ENCODE results near the gene LMNTD2.
"Not testable (repeated sequence)": the region's sequence is repeated elsewhere in the genome, so short reads cannot be mapped to it uniquely, and the experiment has no call there.

The LMNTD2 gene

GRCh38 chr11:587546-587945 is 27.0 kb upstream of the LMNTD2 start:
- no peak for DNase-seq (ENCODE audit: low read depth)

- no peak for DNase-seq (ENCODE audit: low read depth)
These were observed 26.1 kb upstream of the LMNTD2 start for GRCh38 chr11:586376-587316.

- no peak for DNase-seq (ENCODE audit: low read depth)
These were observed 23.7 kb upstream of the LMNTD2 start for GRCh38 chr11:584287-584686.

GRCh38 chr11:581752-582151 is 21.2 kb upstream of the LMNTD2 start:
- DNase-seq (ENCODE audit: low read depth) = no peak

- no peak for DNase-seq (ENCODE audit: low read depth)
These were observed 20.8 kb upstream of the LMNTD2 start for GRCh38 chr11:581342-581741.

- no peak for DNase-seq (ENCODE audit: low read depth)
These were observed 19.5 kb upstream of the LMNTD2 start for GRCh38 chr11:579830-580601.

- DNase-seq (ENCODE audit: low read depth) = no peak
These were observed 17.9 kb upstream of the LMNTD2 start for GRCh38 chr11:578276-579035.

GRCh38 chr11:577611-577894 is 17.0 kb upstream of the LMNTD2 start:
- no peak for DNase-seq (ENCODE audit: low read depth)

- DNase-seq (ENCODE audit: low read depth) = no peak
These were observed 16.5 kb upstream of the LMNTD2 start for GRCh38 chr11:576811-577610.

- DNase-seq (ENCODE audit: low read depth) = peak; percentile 95
These were observed 15.6 kb upstream of the LMNTD2 start, which contains the start of gene PHRF1 for GRCh38 chr11:575996-576768. Gene PHRF1 (plus strand): TSS chr11:576470. CDS start chr11:581513, 5,043 bp downstream.

- DNase-seq (ENCODE audit: low read depth) = peak; percentile 21
These were observed 14.9 kb upstream of the LMNTD2 start for GRCh38 chr11:575313-575995.

- DNase-seq (ENCODE audit: low read depth) = no peak
These were observed 14.2 kb upstream of the LMNTD2 start for GRCh38 chr11:574632-575312.

GRCh38 chr11:574031-574570 is 13.6 kb upstream of the LMNTD2 start:
- DNase-seq (ENCODE audit: low read depth) = not testable (repeated sequence)

- DNase-seq (ENCODE audit: low read depth) = no peak
These were observed 12.7 kb upstream of the LMNTD2 start for GRCh38 chr11:573146-573759.

- no peak for DNase-seq (ENCODE audit: low read depth)
These were observed 11.3 kb upstream of the LMNTD2 start for GRCh38 chr11:571802-572185.

GRCh38 chr11:569158-569885 is 8.8 kb upstream of the LMNTD2 start:
- no peak for DNase-seq (ENCODE audit: low read depth)

GRCh38 chr11:568306-569157 is 8.0 kb upstream of the LMNTD2 start:
- DNase-seq (ENCODE audit: low read depth) = peak; percentile 89

All from fibroblast of gingiva (primary cell).